GM18511 (cell line): Measurements from ENCODE around the gene TRMT61B.

Source experiments
- ATAC-seq: cut with Tn5 transposase; IDR thresholded peaks from one replicate; pipeline ENCODE4 v1.9.1; 2021; ENCODE audit warnings: mild to moderate bottlenecking, moderate library complexity; ENCODE audit not compliant: unreplicated experiment

The TRMT61B gene

GRCh38 chr2:28868611-28869010 lies 1.5 kb downstream of the TRMT61B start:
- no peak for ATAC-seq

DNA sequence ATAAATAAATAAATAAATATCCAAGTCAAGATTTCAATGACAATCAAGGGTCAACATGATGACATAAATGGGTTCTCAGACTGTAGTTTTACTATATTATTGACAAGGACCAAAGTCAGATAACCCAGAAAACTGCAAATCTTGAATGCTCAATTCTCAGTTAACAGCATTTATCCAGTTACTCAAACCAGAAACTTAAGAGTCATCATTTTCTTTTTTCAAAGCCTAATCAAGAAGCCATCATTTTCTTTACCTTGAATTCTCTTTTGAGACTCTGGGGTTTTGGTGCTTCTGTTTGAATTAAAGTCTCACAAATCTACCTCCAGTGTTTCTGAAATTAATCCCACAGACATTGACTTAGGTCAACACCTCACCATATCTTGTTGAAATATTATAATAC lies 14.1 kb downstream of the TRMT61B start:
- ATAC-seq, result no peak

GRCh38 chr2:28855193-28855592 lies 14.9 kb downstream of the TRMT61B start:
- no peak for ATAC-seq

- no peak for ATAC-seq
Measured at GRCh38 chr2:28842042-28842441, 28.1 kb downstream of the TRMT61B start.

DNA sequence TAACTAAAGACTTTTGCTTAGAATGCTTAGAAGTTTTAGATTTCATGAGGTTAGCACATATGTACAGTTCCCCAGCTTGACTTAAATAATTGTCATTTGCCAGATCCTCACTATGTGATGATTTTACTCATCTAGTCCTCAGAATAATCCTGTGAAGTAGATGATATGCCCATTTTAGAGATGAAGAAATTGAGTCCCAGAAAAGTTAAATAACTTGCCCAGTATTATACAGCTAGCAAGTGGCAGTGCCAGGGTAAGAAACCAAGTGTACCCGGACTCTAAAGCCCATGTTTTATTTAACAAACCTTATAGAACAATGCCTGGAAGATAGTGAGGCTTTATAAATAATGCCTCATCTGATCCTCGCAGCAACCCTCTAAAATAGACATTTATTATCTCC lies 31.1 kb downstream of the TRMT61B start:
- ATAC-seq, result no peak

DNA sequence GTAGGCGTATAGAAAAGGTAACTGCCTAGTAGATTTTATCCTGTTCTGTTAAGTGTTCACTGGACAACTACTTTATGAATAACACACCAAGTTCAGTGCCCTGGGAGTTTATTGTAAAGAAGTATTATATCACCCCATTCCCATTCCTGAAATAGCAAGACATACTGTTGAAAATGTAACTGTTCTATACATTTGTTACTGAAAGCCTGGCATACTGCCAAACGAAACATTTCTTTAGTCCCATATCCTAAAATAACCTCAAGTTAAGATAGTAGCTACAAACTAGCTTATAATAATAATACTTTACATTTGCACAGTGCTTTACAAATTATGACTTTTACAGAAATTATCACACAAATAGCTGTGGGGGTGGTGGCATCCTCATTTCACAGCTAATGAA lies 34.3 kb downstream of the TRMT61B start:
- no peak for ATAC-seq

DNA sequence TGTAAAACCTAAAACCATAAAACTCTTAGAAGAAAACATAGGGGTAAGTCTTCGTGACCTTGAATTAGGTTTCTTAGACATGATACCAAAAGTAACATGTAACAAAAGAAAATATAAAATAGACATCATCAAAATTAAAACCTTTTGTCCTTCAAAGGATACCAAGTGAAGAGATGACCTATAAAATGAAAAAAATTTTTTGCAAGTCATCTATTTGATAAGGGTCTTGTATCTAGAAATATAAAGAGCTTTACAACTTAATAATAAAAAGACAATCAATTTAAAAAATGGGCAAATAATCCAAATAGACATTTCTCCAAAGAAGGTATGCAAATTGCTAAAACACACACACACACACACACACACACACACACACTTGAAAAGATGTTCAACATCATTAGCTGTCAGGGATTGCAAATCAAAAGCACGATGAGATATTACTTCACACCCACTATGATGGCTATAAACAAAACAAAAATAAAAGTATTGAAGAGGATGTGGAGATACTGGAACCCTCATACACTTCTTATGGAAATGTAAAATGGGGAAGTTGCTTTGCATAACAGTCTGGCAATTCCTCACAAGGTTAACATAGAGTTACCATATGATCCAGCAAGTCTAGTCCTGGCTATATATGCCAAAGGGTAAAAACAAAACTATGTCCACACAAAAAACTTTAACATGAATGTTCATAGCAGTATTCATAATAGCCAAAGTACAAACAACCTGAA lies 36.2 kb downstream of the TRMT61B start:
- no peak for ATAC-seq

DNA sequence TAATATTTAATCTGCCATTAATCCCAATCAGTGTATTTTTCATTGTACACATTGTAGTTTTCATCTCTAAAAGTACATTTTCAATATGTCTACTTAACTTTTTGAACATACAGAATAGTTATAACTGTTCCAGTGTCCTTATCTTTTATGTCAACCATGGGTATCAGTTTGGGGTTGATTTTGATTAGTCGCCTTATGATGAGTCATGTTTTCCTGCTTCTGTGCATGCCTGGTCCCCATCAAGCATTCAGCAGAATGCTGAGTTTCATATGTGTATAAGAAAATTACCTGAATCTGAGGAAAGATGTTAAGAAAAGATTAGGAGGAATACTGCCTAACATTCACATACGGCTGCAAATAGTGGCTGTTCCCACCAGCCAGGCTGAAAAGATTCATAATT lies 41.7 kb downstream of the TRMT61B start:
- no peak for ATAC-seq

GRCh38 chr2:28824870-28825269 lies 45.2 kb downstream of the TRMT61B start:
- no peak for ATAC-seq

DNA sequence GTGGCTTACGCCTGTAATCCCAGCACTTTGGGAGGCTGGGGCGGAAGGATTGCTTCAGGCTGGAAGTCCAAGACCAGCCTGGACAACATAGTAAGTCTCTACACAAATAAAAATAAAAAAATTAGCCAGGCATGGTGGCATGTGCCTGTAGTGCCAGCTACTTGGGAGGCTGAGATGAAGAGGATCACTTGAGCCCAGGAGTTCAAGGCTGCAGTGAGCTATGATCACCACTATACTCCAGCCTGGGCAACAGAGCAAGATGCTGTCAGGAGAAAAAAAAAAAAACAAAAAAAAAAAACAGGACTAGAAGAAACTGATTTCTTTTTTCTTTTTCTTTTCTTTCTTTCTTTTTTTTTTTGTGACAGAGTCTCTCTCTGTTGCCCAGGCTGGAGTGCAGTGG lies 45.9 kb downstream of the TRMT61B start:
- ATAC-seq, result no peak

- ATAC-seq, result no peak
Measured at GRCh38 chr2:28822036-28822435, 48.1 kb downstream of the TRMT61B start.

DNA sequence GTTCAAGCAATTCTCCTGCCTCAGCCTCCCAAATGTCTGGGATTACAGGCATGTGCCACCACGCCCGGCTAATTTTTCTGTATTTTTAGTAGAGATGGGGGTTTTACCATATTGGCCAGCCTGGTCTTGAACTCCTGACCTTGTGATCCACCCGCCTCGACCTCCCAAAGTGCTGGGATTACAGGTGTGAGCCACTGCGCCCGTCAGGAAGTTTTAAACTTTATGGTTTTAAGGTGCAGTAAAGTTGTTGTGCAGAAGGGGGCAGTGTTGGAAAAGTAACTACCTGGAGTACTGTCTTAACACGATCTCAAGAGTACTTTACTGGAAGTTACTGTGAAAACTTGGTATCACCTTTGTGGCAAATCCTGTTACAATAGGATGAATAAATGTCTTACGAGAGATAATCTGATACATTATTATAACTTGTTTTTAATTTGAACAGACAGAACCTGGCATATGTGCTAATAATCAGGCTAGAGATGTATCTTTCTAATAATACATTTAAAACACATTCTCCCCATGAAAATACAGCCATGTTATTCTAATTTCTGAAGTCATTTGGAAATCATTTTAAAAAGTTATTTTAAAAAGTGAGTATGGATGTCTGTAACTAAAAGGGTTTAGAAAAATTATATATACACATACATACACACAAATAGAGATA lies 48.7 kb downstream of the TRMT61B start:
- ATAC-seq, result no peak

DNA sequence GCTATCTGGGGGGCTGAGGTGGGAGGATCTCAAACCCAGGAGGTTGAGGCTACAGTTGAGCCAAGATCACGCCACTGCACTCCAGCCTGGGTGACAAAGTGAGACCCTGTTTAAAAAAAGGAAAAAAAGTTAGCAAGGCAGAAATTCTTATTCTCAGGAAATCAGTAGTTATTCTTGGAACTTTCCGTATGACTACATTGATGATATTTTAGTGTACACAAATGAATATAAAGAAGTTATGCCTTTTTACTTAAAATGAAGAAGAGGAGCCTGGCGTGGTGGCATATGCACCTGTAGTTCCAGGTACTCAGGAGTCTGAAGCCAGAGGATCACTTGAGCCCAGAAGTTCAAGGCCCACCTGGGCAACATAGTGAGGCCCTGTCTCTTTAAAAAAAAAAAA lies 52.1 kb downstream of the TRMT61B start:
- ATAC-seq, result no peak

DNA sequence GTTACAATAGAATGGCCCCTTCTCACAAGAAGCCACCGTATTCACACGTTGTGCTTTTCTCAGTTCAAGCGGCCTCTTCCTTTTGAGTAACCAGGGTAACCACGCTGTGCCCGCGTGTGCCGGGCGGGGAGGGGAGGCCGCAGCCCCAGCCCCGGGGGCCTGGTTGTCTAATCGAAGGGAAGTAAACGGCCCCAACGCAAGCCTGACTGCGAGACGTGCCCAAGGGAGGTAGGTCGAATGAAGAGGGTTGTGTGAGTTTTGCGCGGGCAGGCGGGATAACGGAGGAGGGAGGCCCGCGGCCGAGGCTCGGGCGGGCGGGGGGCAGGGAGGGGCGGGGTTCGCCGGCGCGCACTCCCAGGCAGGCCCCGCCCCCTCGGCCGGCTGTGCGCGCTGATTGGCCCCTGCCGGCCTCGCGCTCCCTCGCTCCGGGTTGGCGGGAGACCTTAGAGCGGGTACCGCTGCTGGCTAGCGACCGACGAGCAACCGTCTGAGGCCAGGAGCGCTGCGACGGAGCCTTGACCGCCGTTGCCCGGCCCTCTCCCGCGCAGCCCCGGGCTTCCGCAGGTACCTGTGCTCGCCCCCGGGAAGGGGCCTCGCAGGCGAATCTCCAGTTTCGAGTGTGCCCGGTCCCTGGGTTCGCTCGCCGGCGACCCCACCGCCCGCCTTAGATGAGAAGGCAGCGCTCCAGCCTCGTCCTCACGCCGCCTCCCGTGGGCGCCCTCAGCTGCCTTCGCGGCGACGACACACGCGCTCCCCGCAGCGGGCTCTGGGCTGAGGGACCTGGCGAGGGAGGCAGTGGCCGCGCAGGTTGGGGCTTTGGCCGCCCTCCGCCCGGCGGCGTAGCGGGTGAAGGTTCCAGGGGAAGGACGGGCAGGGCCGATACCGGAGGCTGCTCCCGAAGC lies 59.5 kb downstream of the TRMT61B start, which contains the start of gene SPDYA:
Gene SPDYA, plus strand, starts transcription at position 451 of the 902 bp plus-strand sequence. CDS start 5,181 bp downstream, outside the sequence.
- ATAC-seq, result peak; percentile 89

- ATAC-seq, result no peak
Measured at GRCh38 chr2:28809927-28810326, 60.2 kb downstream of the TRMT61B start.

DNA sequence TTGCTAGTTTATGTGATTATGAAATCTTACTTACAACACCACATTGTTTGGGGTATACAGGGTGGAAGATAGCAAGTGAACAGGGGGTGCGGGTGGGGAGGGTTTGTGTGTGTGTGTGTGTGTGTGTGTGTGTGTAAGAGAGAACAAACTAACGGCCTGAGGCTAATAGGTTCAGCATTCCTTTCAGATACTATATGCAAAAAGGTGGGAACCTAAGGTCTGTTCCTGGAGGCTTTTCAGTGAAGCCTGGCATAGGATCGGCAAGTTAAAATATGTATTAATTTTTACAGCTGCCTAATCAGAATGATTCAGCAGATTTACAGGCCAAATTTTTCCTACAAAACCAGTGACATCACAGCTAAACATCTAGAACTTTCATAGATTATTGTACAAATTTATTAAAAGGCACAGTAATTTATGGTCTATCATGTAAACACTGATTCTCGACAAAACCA lies 67.1 kb downstream of the TRMT61B start:
- ATAC-seq, result no peak

DNA sequence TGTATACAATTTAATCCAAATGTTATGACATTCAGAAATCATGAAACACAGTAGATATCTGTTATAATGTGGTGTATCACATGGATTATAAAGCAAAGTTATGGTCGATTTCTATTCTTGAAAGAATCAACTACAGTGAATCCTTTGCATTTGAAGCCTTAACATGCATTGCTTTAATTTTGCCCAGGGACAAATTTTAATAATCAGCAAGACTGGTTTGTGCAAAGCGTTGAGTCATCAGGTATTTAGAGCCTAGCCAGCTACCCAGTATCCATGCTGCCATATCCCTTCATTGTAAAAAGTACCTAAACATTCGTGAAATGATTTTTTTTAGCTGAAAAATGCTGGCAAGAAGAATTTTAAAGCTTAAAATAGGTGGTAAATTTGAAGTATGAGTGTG lies 68.4 kb downstream of the TRMT61B start:
- ATAC-seq, result no peak
